Measurements from ENCODE around the gene OR13C3.

DNA sequence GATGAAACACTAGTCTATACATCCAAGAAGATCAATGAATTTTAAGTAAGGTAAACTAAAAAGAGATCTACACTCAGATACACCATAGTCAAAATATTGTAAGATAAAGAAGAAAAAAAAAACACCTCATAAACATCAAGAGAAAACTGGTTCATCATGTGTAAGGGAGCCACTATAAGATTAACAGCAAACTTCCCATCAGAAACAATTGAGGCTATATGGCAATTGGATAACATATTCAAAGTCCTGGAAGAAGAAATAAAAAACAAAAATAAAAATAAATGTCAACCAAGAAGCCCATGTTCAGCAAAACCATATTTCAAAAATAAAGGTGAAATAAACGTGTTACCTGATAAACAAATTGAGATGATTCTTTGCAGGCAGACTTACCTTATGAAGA lies 36.0 kb upstream of the OR13C3 start:
- TF ChIP-seq, protein P1, sequence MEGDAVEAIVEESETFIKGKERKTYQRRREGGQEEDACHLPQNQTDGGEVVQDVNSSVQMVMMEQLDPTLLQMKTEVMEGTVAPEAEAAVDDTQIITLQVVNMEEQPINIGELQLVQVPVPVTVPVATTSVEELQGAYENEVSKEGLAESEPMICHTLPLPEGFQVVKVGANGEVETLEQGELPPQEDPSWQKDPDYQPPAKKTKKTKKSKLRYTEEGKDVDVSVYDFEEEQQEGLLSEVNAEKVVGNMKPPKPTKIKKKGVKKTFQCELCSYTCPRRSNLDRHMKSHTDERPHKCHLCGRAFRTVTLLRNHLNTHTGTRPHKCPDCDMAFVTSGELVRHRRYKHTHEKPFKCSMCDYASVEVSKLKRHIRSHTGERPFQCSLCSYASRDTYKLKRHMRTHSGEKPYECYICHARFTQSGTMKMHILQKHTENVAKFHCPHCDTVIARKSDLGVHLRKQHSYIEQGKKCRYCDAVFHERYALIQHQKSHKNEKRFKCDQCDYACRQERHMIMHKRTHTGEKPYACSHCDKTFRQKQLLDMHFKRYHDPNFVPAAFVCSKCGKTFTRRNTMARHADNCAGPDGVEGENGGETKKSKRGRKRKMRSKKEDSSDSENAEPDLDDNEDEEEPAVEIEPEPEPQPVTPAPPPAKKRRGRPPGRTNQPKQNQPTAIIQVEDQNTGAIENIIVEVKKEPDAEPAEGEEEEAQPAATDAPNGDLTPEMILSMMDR (IDR thresholded peaks at IDR 0.05; ENCODE audit: poor library complexity, severe bottlenecking), result no peak
- TF ChIP-seq RAD21 (conservative IDR thresholded peaks at IDR 0.05) (no peak), EZH2 (IDR thresholded peaks at IDR 0.05; ENCODE audit: borderline replicate concordance, insufficient read depth, low read length, poor library complexity, severe bottlenecking) (no peak)
